ENCODE data around the gene EXOC3. TPM values are rescaled to one million over a fixed set of nuclear protein-coding genes. Genes with fewer than 3 reads are reported as not detected.
A peak's percentile ranks its signal among the peaks of the same experiment; 100 is the strongest.

The EXOC3 gene
- total RNA-seq, 1 donor from 2014 or later, result 73.5 TPM

DNA sequence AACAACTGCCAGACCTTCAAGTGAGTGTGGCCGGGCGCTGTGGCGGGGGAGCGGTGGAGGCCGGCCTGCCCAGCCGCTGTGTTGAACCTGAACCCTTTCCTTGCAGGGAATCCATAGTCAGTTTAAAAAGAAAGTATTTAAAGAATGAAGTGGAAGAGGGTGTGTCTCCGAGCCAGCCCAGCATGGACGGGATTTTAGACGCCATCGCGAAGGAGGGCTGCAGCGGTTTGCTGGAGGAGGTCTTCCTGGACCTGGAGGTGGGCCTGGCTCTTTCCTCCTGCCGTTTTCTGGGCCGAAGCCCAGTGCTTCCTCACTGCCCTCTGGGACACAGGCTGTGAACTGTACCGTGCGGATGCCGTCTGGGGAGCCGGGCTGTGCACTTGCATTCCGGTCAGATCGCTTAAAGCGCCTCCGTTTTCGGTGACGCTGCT lies 19.1 kb downstream of the EXOC3 start:
- Mint-ChIP-seq H3K4me3 (no peak overlapping the region), H3K36me3 (peaks cover 42% of the 10 kb centered on the region), H3K9me3 (no peaks in the 10 kb centered on the region), H3K4me1 (no peaks in the 10 kb centered on the region), H3K27ac (no peak overlapping the region), H3K27me3 (ENCODE audit: low read depth) (no peaks in the 10 kb centered on the region)
- TF ChIP-seq, protein P1, sequence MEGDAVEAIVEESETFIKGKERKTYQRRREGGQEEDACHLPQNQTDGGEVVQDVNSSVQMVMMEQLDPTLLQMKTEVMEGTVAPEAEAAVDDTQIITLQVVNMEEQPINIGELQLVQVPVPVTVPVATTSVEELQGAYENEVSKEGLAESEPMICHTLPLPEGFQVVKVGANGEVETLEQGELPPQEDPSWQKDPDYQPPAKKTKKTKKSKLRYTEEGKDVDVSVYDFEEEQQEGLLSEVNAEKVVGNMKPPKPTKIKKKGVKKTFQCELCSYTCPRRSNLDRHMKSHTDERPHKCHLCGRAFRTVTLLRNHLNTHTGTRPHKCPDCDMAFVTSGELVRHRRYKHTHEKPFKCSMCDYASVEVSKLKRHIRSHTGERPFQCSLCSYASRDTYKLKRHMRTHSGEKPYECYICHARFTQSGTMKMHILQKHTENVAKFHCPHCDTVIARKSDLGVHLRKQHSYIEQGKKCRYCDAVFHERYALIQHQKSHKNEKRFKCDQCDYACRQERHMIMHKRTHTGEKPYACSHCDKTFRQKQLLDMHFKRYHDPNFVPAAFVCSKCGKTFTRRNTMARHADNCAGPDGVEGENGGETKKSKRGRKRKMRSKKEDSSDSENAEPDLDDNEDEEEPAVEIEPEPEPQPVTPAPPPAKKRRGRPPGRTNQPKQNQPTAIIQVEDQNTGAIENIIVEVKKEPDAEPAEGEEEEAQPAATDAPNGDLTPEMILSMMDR (IDR thresholded peaks at IDR 0.05; ENCODE audit: unreplicated experiment), result no peak
- DNase-seq (ENCODE audit: low spot score in 2 of 2, unreplicated experiment in 2 of 2), result peak in 1 of 2 experiments; percentile 18

DNA sequence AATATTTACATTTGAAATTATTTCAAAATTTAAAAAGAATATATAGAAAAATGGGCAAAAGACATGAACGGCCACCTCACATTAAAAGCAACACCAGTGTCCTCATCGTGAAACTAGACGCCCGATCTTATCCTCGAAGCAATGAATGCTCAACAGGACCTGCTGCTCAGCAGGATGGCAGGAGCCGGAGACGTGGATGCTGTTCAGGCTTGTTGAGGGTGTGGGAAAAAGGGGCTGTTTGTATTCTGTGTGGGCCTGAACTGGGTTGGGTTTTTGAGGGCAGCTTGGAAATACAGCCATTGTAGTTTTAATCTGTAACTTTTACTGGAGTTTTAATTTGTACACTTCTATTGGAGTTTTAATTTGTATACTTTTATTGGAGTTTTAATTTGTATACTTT lies 20.3 kb downstream of the EXOC3 start:
- Mint-ChIP-seq H3K27ac (no peak overlapping the region), H3K36me3 (peaks cover 40% of the 10 kb centered on the region), H3K4me3 (no peak overlapping the region), H3K27me3 (ENCODE audit: low read depth) (no peaks in the 10 kb centered on the region), H3K4me1 (no peaks in the 10 kb centered on the region), H3K9me3 (no peaks in the 10 kb centered on the region)
- TF ChIP-seq, protein P1 (IDR thresholded peaks at IDR 0.05; ENCODE audit: unreplicated experiment), result no peak
- DNase-seq (ENCODE audit: low spot score in 2 of 2, unreplicated experiment in 2 of 2), result no peak

GRCh38 chr5:463952-464351 lies 21.0 kb downstream of the EXOC3 start:
- Mint-ChIP-seq H3K27me3 (ENCODE audit: low read depth) (no peaks in the 10 kb centered on the region), H3K4me1 (no peaks in the 10 kb centered on the region), H3K27ac (no peak overlapping the region), H3K9me3 (no peaks in the 10 kb centered on the region), H3K36me3 (peaks cover 37% of the 10 kb centered on the region), H3K4me3 (no peak overlapping the region)
- TF ChIP-seq, protein P1 (IDR thresholded peaks at IDR 0.05; ENCODE audit: unreplicated experiment), result no peak
- no peak for DNase-seq (ENCODE audit: low spot score in 2 of 2, unreplicated experiment in 2 of 2)

- DNase-seq (ENCODE audit: low spot score in 2 of 2, unreplicated experiment in 2 of 2), result no peak
- H3K4me1 Mint-ChIP-seq, result no peaks in the 10 kb centered on the region
- H3K4me3 Mint-ChIP-seq, result no peak overlapping the region
- TF ChIP-seq, protein P1 (IDR thresholded peaks at IDR 0.05; ENCODE audit: unreplicated experiment), result no peak
- H3K27ac Mint-ChIP-seq, result no peak overlapping the region
- H3K36me3 Mint-ChIP-seq, result peaks cover 34% of the 10 kb centered on the region
- H3K9me3 Mint-ChIP-seq, result no peaks in the 10 kb centered on the region
- no peaks in the 10 kb centered on the region for H3K27me3 Mint-ChIP-seq (ENCODE audit: low read depth)
Observed at GRCh38 chr5:464446-464842, 21.5 kb downstream of the EXOC3 start.

GRCh38 chr5:464843-465590 lies 22.0 kb downstream of the EXOC3 start:
- no peak overlapping the region for H3K27ac Mint-ChIP-seq
- no peaks in the 10 kb centered on the region for H3K4me1 Mint-ChIP-seq
- no peak overlapping the region for H3K4me3 Mint-ChIP-seq
- no peaks in the 10 kb centered on the region for H3K9me3 Mint-ChIP-seq
- peaks cover 30% of the 10 kb centered on the region for H3K36me3 Mint-ChIP-seq
- no peak for DNase-seq (ENCODE audit: low spot score in 2 of 2, unreplicated experiment in 2 of 2)
- TF ChIP-seq, protein P1 (IDR thresholded peaks at IDR 0.05; ENCODE audit: unreplicated experiment), result no peak
- no peaks in the 10 kb centered on the region for H3K27me3 Mint-ChIP-seq (ENCODE audit: low read depth)

All from mesothelial cell of epicardium (in vitro differentiated cells).